Parathyroid adenoma (tissue), 2 donors: Measurements from ENCODE around the gene FGD2.

Experiments used
- H2AFZ ChIP-seq: fragments of 300-600 bp; sonication (generic); one replicate; pipeline ENCODE4 v1.7.0; 2017; ENCODE audit warnings: antibody characterized with exemption, mild to moderate bottlenecking
- H3K27ac ChIP-seq: fragments of 300-600 bp; sonication (generic); one replicate; pipeline ENCODE4 v1.7.0; 2017
- H3K27me3 ChIP-seq: fragments of 300-600 bp; sonication (generic); one replicate; pipeline ENCODE4 v1.7.0; 2017; ENCODE audit warnings: low read length; ENCODE audit not compliant: control insufficient read depth, insufficient read depth
- H3K36me3 ChIP-seq: fragments of 300-600 bp; sonication (generic); one replicate; pipeline ENCODE4 v1.7.0; 2017; ENCODE audit warnings: low read length; ENCODE audit not compliant: control insufficient read depth, insufficient read depth
- H3K4me1 ChIP-seq: fragments of 300-600 bp; sonication (generic); one replicate; pipeline ENCODE4 v1.7.0; 2017; ENCODE audit warnings: control low read depth
- H3K4me2 ChIP-seq: fragments of 300-600 bp; sonication (generic); one replicate; pipeline ENCODE4 v1.7.0; 2017; ENCODE audit warnings: low read length
- H3K4me3 ChIP-seq: fragments of 300-600 bp; sonication (generic); one replicate; pipeline ENCODE4 v1.7.0; 2017; ENCODE audit warnings: low read depth, low read length
- H3K79me2 ChIP-seq: fragments of 300-600 bp; sonication (generic); one replicate; pipeline ENCODE4 v1.7.0; 2017; ENCODE audit warnings: control low read depth
- H3K9ac ChIP-seq: fragments of 300-600 bp; sonication (generic); one replicate; pipeline ENCODE4 v1.7.0; 2017; ENCODE audit warnings: mild to moderate bottlenecking
- H3K9me3 ChIP-seq: fragments of 300-600 bp; sonication (generic); one replicate; pipeline ENCODE4 v1.7.0; 2017; ENCODE audit warnings: low read length; ENCODE audit not compliant: control insufficient read depth
- TF ChIP-seq, protein P1 (sequence below): fragments of 300-600 bp; sonication (generic); IDR thresholded peaks from one replicate; pipeline ENCODE4 v1.7.0; 2017; ENCODE audit warnings: antibody characterized with exemption, mild to moderate bottlenecking
- donor health status: primary hyperparathyroidism.

The FGD2 gene

DNA sequence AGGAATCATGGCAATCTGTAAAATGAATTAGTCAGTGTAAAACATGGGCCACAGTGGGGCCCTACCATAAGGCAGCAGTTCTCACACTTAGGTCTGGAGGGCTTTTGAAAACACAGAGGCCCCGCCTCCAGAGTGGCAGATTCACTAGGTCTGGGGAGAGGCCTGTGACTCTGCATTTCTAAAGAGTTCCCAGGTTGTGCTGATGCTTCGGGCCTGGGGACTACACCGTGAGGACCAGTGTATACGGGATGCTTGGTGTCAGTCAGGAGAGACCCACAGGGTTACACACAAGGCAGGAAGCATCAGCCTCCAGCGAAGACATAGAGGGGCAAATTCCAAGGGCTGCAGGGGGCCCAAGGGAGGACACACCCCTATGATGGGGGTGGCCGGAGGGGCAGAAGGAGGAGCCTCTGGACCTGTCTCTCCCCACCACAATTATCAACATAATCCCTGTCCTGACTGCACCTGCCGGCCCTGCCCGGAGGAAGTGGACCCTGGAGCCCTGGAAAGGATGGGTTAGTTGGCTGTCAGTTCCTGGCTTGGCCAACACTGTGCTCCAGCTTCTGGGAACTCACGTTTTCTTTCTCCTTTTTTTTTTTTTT, 46.7 kb downstream of the FGD2 start:
- Histone ChIP-seq H3K4me1 (no peaks in the 10 kb centered on the region), H3K9ac (no peak overlapping the region), H3K27me3 (no peaks in the 10 kb centered on the region), H3K36me3 (no peaks in the 10 kb centered on the region), H3K4me3 (no peak overlapping the region), H3K27ac (no peak overlapping the region), H3K9me3 (no peaks in the 10 kb centered on the region), H3K4me2 (no peak overlapping the region), H3K79me2 (no peaks in the 10 kb centered on the region), H2AFZ (no peak overlapping the region)
- TF ChIP-seq, protein P1, sequence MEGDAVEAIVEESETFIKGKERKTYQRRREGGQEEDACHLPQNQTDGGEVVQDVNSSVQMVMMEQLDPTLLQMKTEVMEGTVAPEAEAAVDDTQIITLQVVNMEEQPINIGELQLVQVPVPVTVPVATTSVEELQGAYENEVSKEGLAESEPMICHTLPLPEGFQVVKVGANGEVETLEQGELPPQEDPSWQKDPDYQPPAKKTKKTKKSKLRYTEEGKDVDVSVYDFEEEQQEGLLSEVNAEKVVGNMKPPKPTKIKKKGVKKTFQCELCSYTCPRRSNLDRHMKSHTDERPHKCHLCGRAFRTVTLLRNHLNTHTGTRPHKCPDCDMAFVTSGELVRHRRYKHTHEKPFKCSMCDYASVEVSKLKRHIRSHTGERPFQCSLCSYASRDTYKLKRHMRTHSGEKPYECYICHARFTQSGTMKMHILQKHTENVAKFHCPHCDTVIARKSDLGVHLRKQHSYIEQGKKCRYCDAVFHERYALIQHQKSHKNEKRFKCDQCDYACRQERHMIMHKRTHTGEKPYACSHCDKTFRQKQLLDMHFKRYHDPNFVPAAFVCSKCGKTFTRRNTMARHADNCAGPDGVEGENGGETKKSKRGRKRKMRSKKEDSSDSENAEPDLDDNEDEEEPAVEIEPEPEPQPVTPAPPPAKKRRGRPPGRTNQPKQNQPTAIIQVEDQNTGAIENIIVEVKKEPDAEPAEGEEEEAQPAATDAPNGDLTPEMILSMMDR, result no peak

DNA sequence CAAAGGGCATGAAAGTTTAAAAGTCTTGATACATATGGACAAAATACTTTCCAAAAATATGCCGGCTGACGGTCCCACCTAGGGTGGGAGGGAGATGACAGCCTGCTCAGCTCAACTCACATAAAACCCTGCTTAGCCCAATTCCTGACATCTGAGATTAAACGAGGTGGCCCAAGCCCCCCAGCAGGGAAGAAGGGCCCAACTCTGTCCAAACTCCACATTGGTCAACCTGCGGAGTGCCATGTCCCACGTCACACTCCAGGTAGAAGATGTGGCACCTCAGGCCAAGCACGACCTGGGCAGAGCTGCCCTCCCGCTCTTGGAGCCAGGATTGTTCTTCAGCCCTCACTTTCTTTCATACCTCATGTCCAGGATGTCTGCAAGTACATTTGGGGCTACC, 48.2 kb downstream of the FGD2 start:
- TF ChIP-seq, protein P1, result no peak

DNA sequence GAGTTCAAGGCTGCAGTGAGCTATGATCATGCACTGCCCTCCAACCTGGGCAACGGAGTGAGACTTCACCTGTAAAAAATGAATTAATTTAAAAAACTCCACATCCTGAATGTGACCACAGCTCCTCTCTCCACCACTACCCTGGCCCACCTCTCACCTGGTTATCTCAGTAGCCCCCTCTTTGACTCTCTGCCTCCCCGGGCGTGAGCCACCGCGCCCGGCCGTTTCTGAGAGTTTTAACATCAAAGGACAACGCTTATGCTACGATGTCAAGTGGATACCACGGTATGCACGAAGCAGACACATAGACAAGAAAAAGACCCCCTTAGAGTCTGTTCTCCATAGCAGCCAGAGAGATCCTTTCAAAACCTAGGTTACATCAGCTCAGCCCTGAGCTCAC, 48.7 kb downstream of the FGD2 start:
- Histone ChIP-seq H3K36me3 (no peaks in the 10 kb centered on the region), H2AFZ (no peak overlapping the region), H3K4me1 (no peaks in the 10 kb centered on the region), H3K9me3 (no peaks in the 10 kb centered on the region), H3K4me2 (no peak overlapping the region), H3K9ac (no peak overlapping the region), H3K79me2 (no peaks in the 10 kb centered on the region), H3K27me3 (no peaks in the 10 kb centered on the region), H3K4me3 (no peak overlapping the region), H3K27ac (no peak overlapping the region)
- TF ChIP-seq, protein P1, result no peak

More for the DNA sequence above, 48.2 kb downstream of the FGD2 start:
- Histone ChIP-seq H2AFZ (no peak overlapping the region), H3K4me1 (no peaks in the 10 kb centered on the region), H3K9ac (no peak overlapping the region), H3K36me3 (no peaks in the 10 kb centered on the region), H3K4me2 (no peak overlapping the region), H3K4me3 (no peak overlapping the region), H3K79me2 (no peaks in the 10 kb centered on the region), H3K27ac (no peak overlapping the region), H3K9me3 (no peaks in the 10 kb centered on the region), H3K27me3 (no peaks in the 10 kb centered on the region)

DNA sequence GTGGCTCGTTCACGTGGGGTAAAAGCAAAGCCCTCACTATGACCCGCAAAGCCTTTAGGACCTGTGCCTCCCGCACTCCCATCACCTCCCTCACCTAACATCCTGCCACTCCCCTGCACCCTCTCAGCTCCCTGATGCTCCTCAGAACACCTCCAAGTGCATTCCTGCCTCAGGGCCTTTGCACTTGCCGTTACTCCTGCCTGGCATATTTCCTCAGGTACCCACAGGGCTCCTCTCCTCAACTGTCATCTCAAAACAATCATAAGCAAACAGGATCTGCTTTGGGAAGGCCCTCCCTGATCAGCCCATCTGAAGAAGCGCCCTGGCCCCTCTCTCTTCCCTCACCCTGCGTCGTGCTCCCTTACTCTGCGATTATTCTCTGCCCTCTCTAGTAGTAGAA, 49.1 kb downstream of the FGD2 start:
- H3K4me2 ChIP-seq, result no peak overlapping the region
- no peak overlapping the region for H2AFZ ChIP-seq
- H3K79me2 ChIP-seq, result no peaks in the 10 kb centered on the region
- H3K9ac ChIP-seq, result no peak overlapping the region
- no peaks in the 10 kb centered on the region for H3K9me3 ChIP-seq
- H3K4me3 ChIP-seq, result no peak overlapping the region
- no peak overlapping the region for H3K27ac ChIP-seq
- no peaks in the 10 kb centered on the region for H3K4me1 ChIP-seq
- H3K36me3 ChIP-seq, result no peaks in the 10 kb centered on the region
- no peaks in the 10 kb centered on the region for H3K27me3 ChIP-seq
- TF ChIP-seq, protein P1, result no peak

DNA sequence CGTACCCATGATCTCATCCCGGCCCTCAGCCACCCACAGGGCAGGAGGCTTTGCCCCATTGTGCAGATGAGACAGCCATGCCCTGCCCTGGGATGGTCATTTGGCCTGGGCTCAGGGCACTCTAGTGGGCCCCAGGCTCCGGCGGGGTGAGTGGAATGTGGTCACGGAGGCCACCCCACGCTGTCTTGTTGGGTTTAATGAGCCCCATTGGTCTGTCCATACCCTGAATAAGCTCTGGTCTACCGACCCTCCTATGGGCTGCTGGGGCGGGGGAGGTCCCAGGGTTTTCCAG, 50.6 kb downstream of the FGD2 start:
- no peaks in the 10 kb centered on the region for H3K27me3 ChIP-seq
- TF ChIP-seq, protein P1, result no peak
- no peak overlapping the region for H2AFZ ChIP-seq
- H3K9ac ChIP-seq, result no peak overlapping the region
- no peak overlapping the region for H3K4me3 ChIP-seq
- H3K36me3 ChIP-seq, result no peaks in the 10 kb centered on the region
- H3K27ac ChIP-seq, result no peak overlapping the region
- H3K79me2 ChIP-seq, result no peaks in the 10 kb centered on the region
- no peaks in the 10 kb centered on the region for H3K9me3 ChIP-seq
- no peaks in the 10 kb centered on the region for H3K4me1 ChIP-seq
- no peak overlapping the region for H3K4me2 ChIP-seq
